GM18508 (cell line): ENCODE results near the gene UNC5C.

Experiments
- ATAC-seq: cut with Tn5 transposase; IDR thresholded peaks from one replicate; pipeline ENCODE4 v1.9.1; 2021; ENCODE audit warnings: moderate number of reproducible peaks; ENCODE audit not compliant: insufficient read depth, unreplicated experiment

Gene UNC5C

GRCh38 chr4:95288552-95288951 lies 260.2 kb downstream of the UNC5C start:
- no peak for ATAC-seq

GRCh38 chr4:95285797-95286196 lies 263.0 kb downstream of the UNC5C start:
- ATAC-seq, result no peak

GRCh38 chr4:95284655-95285054 lies 264.1 kb downstream of the UNC5C start:
- ATAC-seq, result no peak

GRCh38 chr4:95283320-95283719 lies 265.5 kb downstream of the UNC5C start:
- ATAC-seq, result no peak

GRCh38 chr4:95272797-95273196 lies 276.0 kb downstream of the UNC5C start:
- no peak for ATAC-seq

- ATAC-seq, result no peak
Measured at GRCh38 chr4:95272036-95272435, 276.7 kb downstream of the UNC5C start.

- no peak for ATAC-seq
Measured at GRCh38 chr4:95268819-95269565, 279.8 kb downstream of the UNC5C start.

GRCh38 chr4:95267081-95267480 lies 281.7 kb downstream of the UNC5C start:
- no peak for ATAC-seq

- ATAC-seq, result no peak
Measured at GRCh38 chr4:95265814-95266740, 282.7 kb downstream of the UNC5C start.

GRCh38 chr4:95264843-95265242 lies 283.9 kb downstream of the UNC5C start:
- ATAC-seq, result no peak

- no peak for ATAC-seq
Measured at GRCh38 chr4:95263960-95264359, 284.8 kb downstream of the UNC5C start.

- ATAC-seq, result no peak
Measured at GRCh38 chr4:95263391-95263790, 285.4 kb downstream of the UNC5C start.

GRCh38 chr4:95256108-95256835 lies 292.5 kb downstream of the UNC5C start:
- no peak for ATAC-seq

- ATAC-seq, result no peak
Measured at GRCh38 chr4:95255396-95256107, 293.2 kb downstream of the UNC5C start.

- no peak for ATAC-seq
Measured at GRCh38 chr4:95251568-95251967, 297.2 kb downstream of the UNC5C start.

GRCh38 chr4:95250544-95251137 lies 298.1 kb downstream of the UNC5C start:
- ATAC-seq, result no peak

GRCh38 chr4:95249426-95250021 lies 299.2 kb downstream of the UNC5C start:
- ATAC-seq, result no peak

- ATAC-seq, result no peak
Measured at GRCh38 chr4:95248720-95249425, 299.9 kb downstream of the UNC5C start.

GRCh38 chr4:95243892-95244291 lies 304.9 kb downstream of the UNC5C start:
- no peak for ATAC-seq
